Measurements from ENCODE around the gene PLAA.

The PLAA gene

GRCh38 chr9:26955222-26955903 lies 8.3 kb upstream of the PLAA start:
- Histone ChIP-seq H3K9me3 (ENCODE audit: insufficient read depth, low read depth, low read length) (no peaks in the 10 kb centered on the region), H3K4me3 (ENCODE audit: low read length, poor library complexity, severe bottlenecking) (peak overlapping the region; percentile 87), H3K9me2 (replicated peaks; ENCODE audit: low read depth, low read length) (no peaks in the 10 kb centered on the region), H3K9ac (ENCODE audit: low read depth, low read length, poor library complexity, severe bottlenecking) (peak overlapping the region; percentile 92), H3K27me3 (ENCODE audit: insufficient read depth, low read length, poor library complexity, severe bottlenecking) (peaks cover 6% of the 10 kb centered on the region), H3K36me3 (ENCODE audit: insufficient read depth, low read length) (no peaks in the 10 kb centered on the region), H3F3A (ENCODE audit: low read depth) (no peaks in the 10 kb centered on the region), H3K4me2 (ENCODE audit: low read depth, low read length, poor library complexity, severe bottlenecking) (peak overlapping the region; percentile 74), H3K4me1 (ENCODE audit: insufficient read depth, low read length, poor library complexity, severe bottlenecking) (peaks cover 18% of the 10 kb centered on the region), H2AFZ (ENCODE audit: low read length) (peak overlapping the region; percentile 98), H4K20me1 (ENCODE audit: insufficient read depth, low read length, poor library complexity, severe bottlenecking) (no peaks in the 10 kb centered on the region), H3K79me2 (ENCODE audit: insufficient read depth, low read length) (peaks cover 10% of the 10 kb centered on the region)
- TF ChIP-seq CTCF (conservative IDR thresholded peaks at IDR 0.05; ENCODE audit: low read length) (no peak), EZH2phosphoT487 (IDR thresholded peaks at IDR 0.05; ENCODE audit: borderline replicate concordance) (no peak)

- H3K4me1 ChIP-seq (ENCODE audit: insufficient read depth, low read length, poor library complexity, severe bottlenecking): peaks cover 18% of the 10 kb centered on the region
- no peaks in the 10 kb centered on the region for H3F3A ChIP-seq (ENCODE audit: low read depth)
- H3K9me2 ChIP-seq (replicated peaks; ENCODE audit: low read depth, low read length): no peaks in the 10 kb centered on the region
- H3K9me3 ChIP-seq (ENCODE audit: insufficient read depth, low read depth, low read length): no peaks in the 10 kb centered on the region
- H2AFZ ChIP-seq (ENCODE audit: low read length): peak overlapping the region; percentile 20; the same call in 1 of the 2 replicates
- TF ChIP-seq CTCF (conservative IDR thresholded peaks at IDR 0.05; ENCODE audit: low read length) (no peak), EZH2phosphoT487 (IDR thresholded peaks at IDR 0.05; ENCODE audit: borderline replicate concordance) (no peak)
- H3K79me2 ChIP-seq (ENCODE audit: insufficient read depth, low read length): peaks cover 10% of the 10 kb centered on the region
- H3K27me3 ChIP-seq (ENCODE audit: insufficient read depth, low read length, poor library complexity, severe bottlenecking): peaks cover 9% of the 10 kb centered on the region
- no peak overlapping the region for H3K4me3 ChIP-seq (ENCODE audit: low read length, poor library complexity, severe bottlenecking)
- no peaks in the 10 kb centered on the region for H4K20me1 ChIP-seq (ENCODE audit: insufficient read depth, low read length, poor library complexity, severe bottlenecking)
- no peaks in the 10 kb centered on the region for H3K36me3 ChIP-seq (ENCODE audit: insufficient read depth, low read length)
- H3K4me2 ChIP-seq (ENCODE audit: low read depth, low read length, poor library complexity, severe bottlenecking): no peak overlapping the region
- no peak overlapping the region for H3K9ac ChIP-seq (ENCODE audit: low read depth, low read length, poor library complexity, severe bottlenecking)
Observed at GRCh38 chr9:26954050-26954508, 7.0 kb upstream of the PLAA start.

- Histone ChIP-seq H3K4me3 (ENCODE audit: low read length, poor library complexity, severe bottlenecking) (no peak overlapping the region), H3F3A (ENCODE audit: low read depth) (no peaks in the 10 kb centered on the region), H3K36me3 (ENCODE audit: insufficient read depth, low read length) (no peaks in the 10 kb centered on the region), H2AFZ (ENCODE audit: low read length) (no peak overlapping the region), H3K79me2 (ENCODE audit: insufficient read depth, low read length) (peaks cover 3% of the 10 kb centered on the region), H3K9me3 (ENCODE audit: insufficient read depth, low read depth, low read length) (no peaks in the 10 kb centered on the region), H3K4me1 (ENCODE audit: insufficient read depth, low read length, poor library complexity, severe bottlenecking) (peaks cover 19% of the 10 kb centered on the region), H3K27me3 (ENCODE audit: insufficient read depth, low read length, poor library complexity, severe bottlenecking) (peaks cover 9% of the 10 kb centered on the region), H3K9me2 (replicated peaks; ENCODE audit: low read depth, low read length) (no peaks in the 10 kb centered on the region), H4K20me1 (ENCODE audit: insufficient read depth, low read length, poor library complexity, severe bottlenecking) (peaks cover under 1% of the 10 kb centered on the region), H3K4me2 (ENCODE audit: low read depth, low read length, poor library complexity, severe bottlenecking) (no peak overlapping the region), H3K9ac (ENCODE audit: low read depth, low read length, poor library complexity, severe bottlenecking) (no peak overlapping the region)
- TF ChIP-seq CTCF (conservative IDR thresholded peaks at IDR 0.05; ENCODE audit: low read length): no peak
- no peak for TF ChIP-seq EZH2phosphoT487 (IDR thresholded peaks at IDR 0.05; ENCODE audit: borderline replicate concordance)
Observed at GRCh38 chr9:26951794-26952193, 4.8 kb upstream of the PLAA start.

All from Loucy (cell line).